ENCODE results near the gene BTBD17.

Gene BTBD17

DNA sequence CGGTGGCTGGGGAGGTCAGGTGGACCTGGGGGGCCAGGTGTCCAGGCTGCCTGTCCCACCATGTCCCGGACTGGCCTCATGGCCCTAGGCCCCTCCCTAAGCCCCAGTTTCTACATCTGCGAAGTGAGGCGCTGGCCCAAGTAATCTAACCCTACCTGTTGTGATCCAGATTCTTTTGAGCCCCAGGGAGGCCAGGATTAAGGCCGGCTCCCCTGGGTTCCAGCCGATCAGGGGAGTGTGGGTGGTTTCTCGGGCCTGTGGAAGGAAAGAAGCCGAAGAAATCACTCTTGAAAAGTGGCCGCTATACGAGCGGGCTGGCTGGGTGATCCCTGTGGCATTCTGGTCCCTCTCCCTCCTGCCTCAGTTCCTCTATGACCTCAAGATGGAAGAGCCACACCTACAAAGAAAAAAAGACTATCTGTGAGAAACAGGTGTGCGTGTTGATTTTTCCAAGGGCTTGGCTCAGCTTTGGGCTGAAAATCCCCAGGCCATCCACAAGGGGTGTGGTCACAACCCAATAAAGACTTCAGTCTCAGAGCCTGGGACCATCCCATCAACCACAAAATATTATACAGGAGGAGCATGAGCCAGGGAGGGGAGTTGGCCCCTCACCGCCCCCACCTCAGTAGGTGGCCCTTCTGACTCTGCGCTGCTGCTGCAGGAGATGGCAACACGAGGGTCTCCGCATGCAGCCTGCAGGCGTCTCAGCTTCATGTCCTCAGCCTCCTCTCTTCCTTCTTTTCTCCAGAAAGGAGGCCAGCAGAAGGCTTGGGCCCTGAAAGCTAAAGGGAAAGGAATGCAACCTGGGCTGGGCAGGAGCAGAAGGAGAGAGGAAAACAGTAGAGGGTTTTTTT is 25.9 kb upstream of the BTBD17 start:
- DNase-seq (ENCODE audit: low read depth), result no peak

DNA sequence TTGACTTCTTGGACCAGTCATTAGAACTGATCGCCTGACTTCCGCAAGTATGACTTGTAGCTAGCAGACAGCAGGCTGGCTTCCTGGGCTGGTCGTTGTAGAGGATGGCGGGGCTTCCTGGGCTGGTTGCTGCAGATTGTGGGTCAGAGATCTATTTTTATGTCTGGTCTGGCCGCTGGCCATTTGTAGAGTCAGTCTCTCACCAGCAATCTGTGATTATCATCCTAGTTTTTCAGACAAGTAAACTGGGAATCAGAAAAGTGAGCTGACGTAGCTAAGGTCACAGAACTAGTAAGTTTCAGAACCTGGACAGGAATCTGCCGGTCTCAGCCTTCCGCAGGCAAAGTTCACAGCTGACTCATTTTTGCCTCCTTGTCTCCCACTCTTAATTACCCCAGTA is 24.7 kb upstream of the BTBD17 start:
- DNase-seq (ENCODE audit: low read depth), result no peak

DNA sequence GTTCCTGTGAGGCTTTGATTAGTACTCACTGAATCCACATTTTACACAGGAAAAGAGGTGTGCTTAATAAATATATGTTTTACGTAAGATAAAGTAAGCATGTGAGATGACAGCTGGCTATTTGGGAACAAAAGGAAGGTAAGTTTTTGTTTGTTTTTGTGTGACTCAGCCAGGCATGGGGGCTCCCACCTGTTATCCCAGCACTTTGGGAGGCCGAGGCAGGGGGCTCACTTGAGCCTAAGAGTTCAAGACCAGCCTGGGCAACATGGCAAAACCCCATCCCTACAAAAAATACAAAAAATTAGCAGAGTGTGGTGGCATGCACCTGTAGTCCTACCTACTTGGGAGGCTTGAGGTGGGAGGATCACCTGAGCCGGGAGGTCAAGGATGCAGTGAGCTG is 23.5 kb upstream of the BTBD17 start:
- DNase-seq (ENCODE audit: low read depth), result no peak

DNA sequence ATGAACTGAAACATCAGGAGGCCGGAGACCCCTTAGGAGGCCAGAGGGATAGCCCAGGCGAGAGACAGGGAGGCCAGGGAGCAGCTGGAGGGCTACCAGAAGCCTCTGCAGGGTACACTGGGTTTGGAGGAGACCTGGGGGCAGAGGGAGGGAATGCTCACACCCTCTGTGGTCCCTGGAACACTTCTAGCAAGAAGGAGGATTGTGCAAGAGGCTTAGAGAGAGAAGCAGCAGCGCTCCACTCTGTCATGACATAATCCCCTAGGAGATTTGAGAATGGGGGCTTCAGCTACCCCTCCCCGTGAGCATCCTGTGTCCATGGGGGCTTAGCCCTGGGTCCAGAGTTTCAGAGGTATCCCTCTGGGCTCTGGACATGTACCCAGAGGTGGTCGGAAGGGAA is 21.5 kb upstream of the BTBD17 start:
- no peak for DNase-seq (ENCODE audit: low read depth)

GRCh38 chr17:74380959-74381808 is 19.5 kb upstream of the BTBD17 start:
- DNase-seq (ENCODE audit: low read depth), result no peak

DNA sequence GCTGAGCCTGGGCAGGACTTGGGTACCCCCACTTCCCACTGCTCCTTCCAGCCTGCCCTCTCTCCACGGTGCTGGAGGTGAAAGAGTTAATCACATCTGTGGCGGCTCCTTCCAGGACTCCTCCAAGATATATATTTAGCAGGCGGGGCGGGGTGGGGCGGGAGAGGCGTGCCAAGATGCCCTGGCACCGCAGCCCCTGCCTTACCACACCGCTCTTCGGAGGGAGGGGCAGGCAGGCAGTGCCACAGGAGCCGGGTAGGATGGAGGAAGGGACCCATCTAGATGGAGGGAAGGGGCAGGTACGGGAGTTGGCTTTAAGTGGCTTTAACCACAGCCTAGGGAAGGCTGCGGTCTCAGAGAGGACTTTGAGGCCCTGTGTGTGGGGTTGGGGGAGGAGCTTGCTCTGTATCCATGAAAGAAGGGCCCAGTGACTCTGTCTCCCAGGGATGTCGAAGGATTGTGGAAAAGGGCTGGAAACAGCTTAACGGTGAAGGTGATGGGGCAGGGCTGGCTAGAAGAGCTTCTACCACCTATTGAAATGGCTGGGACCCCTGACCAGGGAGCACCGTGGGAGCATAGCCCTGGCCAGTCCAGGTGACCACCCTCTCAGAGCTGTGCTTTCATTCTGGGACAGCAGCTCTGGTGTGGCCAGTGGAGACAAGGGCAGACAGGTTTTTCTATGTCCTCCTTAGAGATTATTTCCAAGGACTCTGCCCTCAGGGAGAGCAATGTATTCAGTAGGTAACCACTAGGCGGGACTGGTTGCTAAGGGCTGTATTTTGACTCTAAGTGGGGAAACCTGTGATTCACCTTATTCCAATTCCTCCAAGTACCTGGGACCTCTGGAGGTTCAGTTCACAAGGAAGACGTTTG is 18.7 kb upstream of the BTBD17 start:
- DNase-seq (ENCODE audit: low read depth), result no peak

DNA sequence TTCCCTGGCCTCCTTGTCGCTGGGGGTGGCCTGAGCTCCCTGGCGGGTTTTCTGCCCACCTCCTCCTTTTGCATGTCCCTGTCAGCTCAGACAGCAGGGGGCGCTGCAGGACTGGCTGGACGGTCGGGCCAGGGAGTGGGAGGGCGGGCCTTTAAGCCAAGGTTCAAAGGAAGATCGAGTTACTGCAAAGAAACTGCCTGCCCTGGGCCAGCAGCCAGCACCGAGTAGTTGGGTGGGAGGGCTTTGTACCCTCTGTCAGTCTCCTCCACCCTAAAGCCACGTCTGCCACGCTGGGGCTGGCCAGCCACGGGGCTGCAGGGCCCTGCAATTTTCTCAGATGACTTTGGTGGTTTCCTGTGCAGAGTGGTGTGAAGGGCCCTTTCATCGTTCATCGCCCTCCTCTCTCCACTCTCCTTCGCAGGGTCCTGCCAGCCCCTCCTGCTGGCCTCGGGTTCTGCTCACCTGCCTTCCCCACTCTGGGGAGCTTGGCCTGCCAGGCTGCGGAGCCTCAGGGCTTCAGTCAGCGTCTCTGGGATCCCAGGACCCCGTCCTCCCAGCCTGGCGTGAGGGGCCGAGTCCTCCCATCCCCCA is 17.9 kb upstream of the BTBD17 start:
- DNase-seq (ENCODE audit: low read depth), result peak; percentile 35

- DNase-seq (ENCODE audit: low read depth), result no peak
Observed at GRCh38 chr17:74374858-74375257, 13.2 kb upstream of the BTBD17 start.

- no peak for DNase-seq (ENCODE audit: low read depth)
Observed at GRCh38 chr17:74373838-74374606, 12.4 kb upstream of the BTBD17 start.

DNA sequence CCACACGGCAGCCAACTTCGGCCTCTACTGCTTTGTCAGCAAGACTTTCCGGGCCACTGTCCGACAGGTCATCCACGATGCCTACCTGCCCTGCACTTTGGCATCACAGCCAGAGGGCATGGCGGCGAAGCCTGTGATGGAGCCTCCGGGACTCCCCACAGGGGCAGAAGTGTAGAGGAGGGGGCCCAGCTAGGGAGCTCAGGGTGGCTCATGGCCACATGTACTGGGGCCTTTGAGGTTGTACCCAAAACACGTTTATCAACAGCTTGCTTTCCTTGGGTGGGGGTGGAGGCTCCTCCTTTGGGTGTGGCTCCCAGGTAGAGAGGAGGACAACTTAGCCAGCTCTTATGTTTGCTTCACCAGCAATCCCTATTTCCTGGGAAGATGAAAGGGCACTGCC is 10.8 kb upstream of the BTBD17 start:
- no peak for DNase-seq (ENCODE audit: low read depth)

GRCh38 chr17:74371653-74372147 is 10.0 kb upstream of the BTBD17 start:
- no peak for DNase-seq (ENCODE audit: low read depth)

- DNase-seq (ENCODE audit: low read depth), result no peak
Observed at GRCh38 chr17:74369665-74370490, 8.2 kb upstream of the BTBD17 start.

- no peak for DNase-seq (ENCODE audit: low read depth)
Observed at GRCh38 chr17:74369221-74369620, 7.6 kb upstream of the BTBD17 start.

GRCh38 chr17:74368341-74369081 is 6.8 kb upstream of the BTBD17 start:
- peak; percentile 16 for DNase-seq (ENCODE audit: low read depth)

DNA sequence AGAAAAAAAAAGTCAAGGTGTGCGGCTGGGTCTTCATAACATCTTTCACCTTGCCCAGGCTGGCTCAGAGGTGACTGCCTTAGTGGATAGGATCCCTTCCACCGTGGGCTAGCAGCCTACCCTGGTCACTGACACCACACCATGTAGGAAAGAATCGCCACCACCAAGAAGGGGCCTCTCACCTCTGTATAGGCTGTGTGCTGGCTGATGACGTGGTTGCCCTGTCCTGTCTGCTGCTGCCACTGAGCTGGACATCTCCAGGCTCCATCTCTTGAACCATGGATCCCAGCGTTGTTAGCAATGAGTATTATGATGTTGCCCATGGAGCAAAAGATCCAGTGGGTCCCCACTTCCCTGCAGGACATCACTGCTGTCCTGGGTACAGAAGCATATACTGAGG is 5.5 kb upstream of the BTBD17 start, which contains the start of gene GPR142:
Gene GPR142, plus strand, starts transcription at position 301 of the 400 bp plus-strand sequence. CDS start 2,035 bp downstream, outside the sequence.
- no peak for DNase-seq (ENCODE audit: low read depth)

GRCh38 chr17:74362810-74363498 is 1.3 kb upstream of the BTBD17 start:
- no peak for DNase-seq (ENCODE audit: low read depth)

DNA sequence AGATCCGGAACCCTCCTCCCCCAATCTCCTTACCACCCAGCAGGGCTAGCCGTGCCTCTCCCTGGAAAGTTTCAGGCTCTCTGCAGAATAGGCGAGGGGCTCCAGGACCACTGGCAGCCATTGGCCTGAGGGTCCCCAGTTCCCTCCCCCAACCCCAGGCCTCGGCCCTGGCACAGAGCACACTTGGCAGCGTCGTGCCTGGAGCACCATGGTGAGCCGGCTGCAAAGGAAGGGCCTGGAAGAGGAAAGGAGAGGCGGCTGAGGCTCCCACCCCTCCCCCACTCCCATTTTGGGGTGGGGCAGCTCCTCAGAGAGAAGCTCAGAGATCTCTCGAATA is 369 bp upstream of the BTBD17 start:
- DNase-seq (ENCODE audit: low read depth), result no peak

GRCh38 chr17:74360899-74361229 is 804 bp downstream of the BTBD17 start:
- DNase-seq (ENCODE audit: low read depth), result no peak

GRCh38 chr17:74359916-74360315 is 1.8 kb downstream of the BTBD17 start:
- DNase-seq (ENCODE audit: low read depth), result no peak

Data from GM04504 (cell line).